Thyroid gland (tissue), 4 donors: ENCODE data around the gene ATAD1.

Source experiments
- CTCF ChIP-seq, 6 experiments: fragments of 200-600 bp in 3 of 6; fragments of 450-650 bp in 3 of 6; sonication (generic) in 3 of 6; IDR thresholded peaks; one replicate each; pipeline ENCODE4 v1.5.1; 2016 to 2019; ENCODE audit warnings: antibody characterized with exemption in 6 of 6, mild to moderate bottlenecking in 2 of 6, inconsistent platforms in 1 of 6, moderate library complexity in 1 of 6
- POLR2A ChIP-seq, 2 donors: fragments of 450-650 bp; IDR thresholded peaks; one replicate each; pipeline ENCODE4 v1.6.1; 2017; ENCODE audit warnings: antibody characterized with exemption in 2 of 2, mild to moderate bottlenecking in 2 of 2, moderate library complexity in 1 of 2

- no peak for TF ChIP-seq CTCF (IDR thresholded peaks at IDR 0.05)
- no peak for TF ChIP-seq POLR2A (IDR thresholded peaks at IDR 0.05)
Observed at GRCh38 chr10:87739703-87740102, 78.3 kb downstream of the ATAD1 start.
